PC-9 (cell line): ENCODE results near the gene FBXL15. TPM values are rescaled to one million over a fixed set of nuclear protein-coding genes. Genes with fewer than 3 reads are reported as not detected.
A peak's percentile ranks its signal among the peaks of the same experiment; 100 is the strongest.

Source experiments
- BruUV-seq: library from RNA; stranded (reverse); fragments of 400-500 nt; replicated peaks from 2 replicates; lab custom pipeline; 2021; lab: Mats Ljungman, UMichigan
- CTCF ChIA-PET: fragments of 300-600 bp; sonication (Branson Sonifier 250); formaldehyde crosslinking; loops from one replicate; lab custom pipeline; 2022; ENCODE audit warnings: antibody characterized with exemption; lab: Charles Lee
- POLR2A ChIA-PET: fragments of 300-600 bp; sonication (Branson Sonifier 250); formaldehyde crosslinking; loops from one replicate; lab custom pipeline; 2022; ENCODE audit warnings: antibody characterized with exemption; ENCODE audit not compliant: unreplicated experiment; lab: Charles Lee
- DNase-seq, 2 experiments: peaks; one replicate each; pipeline versions ENCODE4 v3.0.0 to v3.0.0-alpha.2; 2015 to 2022; ENCODE audit warnings: mixed read lengths in 1 of 2
- H2AFZ ChIP-seq: fragments of 200-600 bp; sonication (generic); 2 replicates; pipeline ENCODE4 v1.8.1; 2017; ENCODE audit warnings: antibody characterized with exemption
- H3F3A ChIP-seq: fragments of 200-600 bp; sonication (generic); 2 replicates; pipeline ENCODE4 v1.8.1; 2017; ENCODE audit warnings: antibody characterized with exemption, mild to moderate bottlenecking, low read depth; ENCODE audit not compliant: insufficient read depth
- H3K27ac ChIP-seq: fragments of 200-600 bp; sonication (generic); 2 replicates; pipeline ENCODE4 v1.6.1; 2016; ENCODE audit warnings: mixed run types
- H3K27me3 ChIP-seq: fragments of 200-600 bp; sonication (generic); 2 replicates; pipeline ENCODE4 v1.6.1; 2016; ENCODE audit warnings: low read depth, mixed run types; ENCODE audit not compliant: insufficient read depth
- H3K36me3 ChIP-seq: fragments of 200-600 bp; sonication (generic); 2 replicates; pipeline ENCODE4 v1.6.1; 2016; ENCODE audit warnings: low read depth, mixed run types
- H3K4me1 ChIP-seq: fragments of 200-600 bp; sonication (generic); replicated peaks from 2 replicates; pipeline ENCODE4 v1.6.1; 2016; ENCODE audit warnings: mixed run types; ENCODE audit not compliant: insufficient read depth
- H3K4me2 ChIP-seq: fragments of 200-600 bp; sonication (generic); 2 replicates; pipeline ENCODE4 v1.6.1; 2017; ENCODE audit warnings: mixed run types
- H3K4me3 ChIP-seq: fragments of 200-600 bp; sonication (generic); 2 replicates; pipeline ENCODE4 v1.6.1; 2016; ENCODE audit warnings: mixed run types
- H3K79me2 ChIP-seq: fragments of 200-600 bp; sonication (generic); 2 replicates; pipeline ENCODE4 v1.6.1; 2017; ENCODE audit warnings: low read depth, mixed run types
- H3K9me2 ChIP-seq: fragments of 200-600 bp; sonication (generic); 2 replicates; pipeline ENCODE4 v1.8.1; 2017; ENCODE audit warnings: mild to moderate bottlenecking; ENCODE audit not compliant: insufficient read depth
- H3K9me3 ChIP-seq: fragments of 200-600 bp; sonication (generic); 2 replicates; pipeline ENCODE4 v1.8.1; 2016; ENCODE audit warnings: low read depth; ENCODE audit not compliant: insufficient read depth
- H4K20me1 ChIP-seq: fragments of 200-600 bp; sonication (generic); 2 replicates; pipeline ENCODE4 v1.8.1; 2017; ENCODE audit not compliant: insufficient read depth
- EZH2 ChIP-seq: fragments of 200-600 bp; sonication (generic); IDR thresholded peaks from 2 replicates; pipeline ENCODE4 v1.8.0; 2017; ENCODE audit warnings: antibody characterized with exemption, low read depth
- intact Hi-C: fragments of 100-400 bp; cut with micrococcal nuclease; formaldehyde crosslinking; loops from one replicate; pipeline ENCODE4 v1.10.0; 2022; ENCODE audit not compliant: unreplicated experiment
- total RNA-seq: library from RNA; stranded (reverse); gene quantifications from 2 replicates; pipeline ENCODE4 v1.2.3, GENCODE V29; 2021
- TF ChIP-seq, protein P1 (sequence below): fragments of 200-600 bp; sonication (generic); conservative IDR thresholded peaks from 2 replicates; pipeline ENCODE4 v1.6.1; 2017; ENCODE audit warnings: mixed run types, antibody characterized with exemption, mild to moderate bottlenecking, moderate library complexity

Gene FBXL15
- total RNA-seq, 1 experiment from 2014 or later, result 6.2 TPM

DNA sequence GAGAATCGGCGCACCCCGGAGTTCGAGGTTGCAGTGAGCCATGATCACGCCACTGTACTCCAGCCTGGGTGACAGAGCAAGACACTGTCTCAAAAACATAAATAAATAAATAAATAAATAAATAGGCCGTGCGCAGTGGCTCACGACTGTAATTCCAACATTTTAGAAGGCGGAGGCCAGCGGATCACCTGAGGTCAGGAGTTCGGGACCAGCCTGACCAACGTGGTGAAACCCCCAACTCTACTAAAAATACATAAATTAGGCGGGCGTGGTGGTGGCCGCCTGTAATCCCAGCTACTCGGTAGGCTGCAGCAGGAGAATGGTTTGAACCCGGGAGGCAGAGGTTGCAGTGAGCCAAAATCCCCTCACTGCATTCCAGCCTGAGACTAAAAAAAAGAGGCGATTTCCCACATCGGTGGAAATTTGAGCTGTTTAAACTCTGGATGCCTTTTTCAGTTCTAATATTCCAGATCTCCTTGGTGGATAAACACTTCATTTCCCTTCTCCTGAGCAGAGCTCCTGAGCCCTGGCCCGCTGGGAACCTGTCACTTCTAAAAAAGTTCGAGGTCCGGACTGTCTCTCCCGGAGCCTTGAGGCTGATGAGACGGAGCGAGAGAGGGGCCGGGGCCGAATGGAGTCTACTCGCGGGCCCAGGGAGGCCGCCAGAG lies 27.1 kb upstream of the FBXL15 start:
- Histone ChIP-seq H4K20me1 (no peaks in the 10 kb centered on the region), H3K4me2 (peak overlapping the region; percentile 95), H3F3A (no peaks in the 10 kb centered on the region; the same call in 1 of the 2 replicates), H3K4me1 (0 out of 2 replicates have a peak, but pooled peaks cover 6% of the 10 kb centered on the region), H3K9me2 (no peaks in the 10 kb centered on the region), H3K27me3 (no peaks in the 10 kb centered on the region), H2AFZ (peak overlapping the region; percentile 83), H3K36me3 (no peaks in the 10 kb centered on the region), H3K27ac (no peak overlapping the region), H3K9me3 (no peaks in the 10 kb centered on the region), H3K79me2 (peaks cover 5% of the 10 kb centered on the region; the same call in 1 of the 2 replicates), H3K4me3 (peak overlapping the region; percentile 77; the same call in 1 of the 2 replicates)
- TF ChIP-seq, protein P1, sequence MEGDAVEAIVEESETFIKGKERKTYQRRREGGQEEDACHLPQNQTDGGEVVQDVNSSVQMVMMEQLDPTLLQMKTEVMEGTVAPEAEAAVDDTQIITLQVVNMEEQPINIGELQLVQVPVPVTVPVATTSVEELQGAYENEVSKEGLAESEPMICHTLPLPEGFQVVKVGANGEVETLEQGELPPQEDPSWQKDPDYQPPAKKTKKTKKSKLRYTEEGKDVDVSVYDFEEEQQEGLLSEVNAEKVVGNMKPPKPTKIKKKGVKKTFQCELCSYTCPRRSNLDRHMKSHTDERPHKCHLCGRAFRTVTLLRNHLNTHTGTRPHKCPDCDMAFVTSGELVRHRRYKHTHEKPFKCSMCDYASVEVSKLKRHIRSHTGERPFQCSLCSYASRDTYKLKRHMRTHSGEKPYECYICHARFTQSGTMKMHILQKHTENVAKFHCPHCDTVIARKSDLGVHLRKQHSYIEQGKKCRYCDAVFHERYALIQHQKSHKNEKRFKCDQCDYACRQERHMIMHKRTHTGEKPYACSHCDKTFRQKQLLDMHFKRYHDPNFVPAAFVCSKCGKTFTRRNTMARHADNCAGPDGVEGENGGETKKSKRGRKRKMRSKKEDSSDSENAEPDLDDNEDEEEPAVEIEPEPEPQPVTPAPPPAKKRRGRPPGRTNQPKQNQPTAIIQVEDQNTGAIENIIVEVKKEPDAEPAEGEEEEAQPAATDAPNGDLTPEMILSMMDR, result no peak
- TF ChIP-seq EZH2, result no peak
- ChIA-PET POLR2A (no interaction called here), CTCF (interaction anchor here (0.6 to 0.7 kb wide), 2 partner anchors 29 to 164 kb away, joined by 3 to 14 read pairs; no protein-coding TSS in a partner anchor)
- BruUV-seq, result TSS peak; percentile 69
- intact Hi-C loops, result loop anchor here (1.0 to 10.0 kb wide), 4 partner anchors 25 to 251 kb away; partner anchors contain the start of gene TRIM8
- no peak for DNase-seq

DNA sequence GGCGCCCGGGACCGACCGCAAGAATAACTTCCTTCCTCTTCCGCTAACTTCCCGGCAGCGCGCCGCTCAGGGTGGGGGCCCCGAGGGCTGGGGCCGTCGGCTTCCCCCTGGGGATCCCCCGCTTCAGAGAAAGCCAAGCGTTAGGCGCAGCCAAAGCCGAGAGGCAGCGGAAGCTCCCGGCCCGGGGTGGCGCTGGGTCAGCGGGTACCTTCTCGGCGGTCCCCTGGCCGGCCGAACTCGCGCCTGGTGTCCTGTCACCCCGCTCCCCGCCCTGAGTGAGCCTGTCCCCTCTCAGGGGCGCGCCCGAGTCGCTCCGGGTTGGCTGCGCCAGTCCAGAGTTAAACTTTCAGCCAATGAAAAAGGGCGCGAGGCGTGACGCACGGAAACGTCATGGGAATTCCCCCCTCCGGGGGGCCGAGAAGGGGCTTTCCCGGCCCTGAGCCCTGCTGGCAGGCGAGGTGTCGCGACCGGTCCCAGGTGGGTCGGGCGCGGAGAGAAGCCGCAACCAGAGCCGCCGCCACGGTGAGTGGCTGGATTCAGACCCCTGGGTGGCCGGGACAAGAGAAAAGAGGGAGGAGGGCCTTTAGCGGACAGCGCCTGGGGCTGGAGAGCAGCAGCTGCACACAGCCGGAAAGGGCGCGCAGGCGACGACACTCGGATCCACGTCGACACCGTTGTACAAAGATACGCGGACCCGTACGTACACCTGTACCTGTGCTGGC lies 26.4 kb upstream of the FBXL15 start:
- H3K4me3 ChIP-seq, result peak overlapping the region; percentile 77
- H3K9me3 ChIP-seq, result no peaks in the 10 kb centered on the region
- ChIA-PET POLR2A (interaction anchor here (0.6 kb wide), 1 partner anchor 107 kb away, joined by 3 read pairs; no protein-coding TSS in a partner anchor), CTCF (interaction anchor here (0.6 to 0.7 kb wide), 2 partner anchors 29 to 164 kb away, joined by 3 to 14 read pairs; no protein-coding TSS in a partner anchor)
- no peaks in the 10 kb centered on the region; the same call in 1 of the 2 replicates for H3F3A ChIP-seq
- no peaks in the 10 kb centered on the region for H3K9me2 ChIP-seq
- peak overlapping the region; percentile 95 for H3K4me2 ChIP-seq
- peak overlapping the region; percentile 83 for H2AFZ ChIP-seq
- no peaks in the 10 kb centered on the region for H4K20me1 ChIP-seq
- peak; percentile 75 to 87 for DNase-seq
- no peaks in the 10 kb centered on the region for H3K27me3 ChIP-seq
- intact Hi-C loops, result loop anchor here (1.0 to 10.0 kb wide), 4 partner anchors 25 to 251 kb away; partner anchors contain the start of gene TRIM8
- no peaks in the 10 kb centered on the region for H3K36me3 ChIP-seq
- 0 out of 2 replicates have a peak, but pooled peaks cover 6% of the 10 kb centered on the region for H3K4me1 ChIP-seq
- TF ChIP-seq EZH2, result no peak
- TF ChIP-seq, protein P1, result peak; percentile 79
- peak overlapping the region; percentile 40 for H3K27ac ChIP-seq
- peaks cover 5% of the 10 kb centered on the region; the same call in 1 of the 2 replicates for H3K79me2 ChIP-seq
- BruUV-seq, result no TSS peak

DNA sequence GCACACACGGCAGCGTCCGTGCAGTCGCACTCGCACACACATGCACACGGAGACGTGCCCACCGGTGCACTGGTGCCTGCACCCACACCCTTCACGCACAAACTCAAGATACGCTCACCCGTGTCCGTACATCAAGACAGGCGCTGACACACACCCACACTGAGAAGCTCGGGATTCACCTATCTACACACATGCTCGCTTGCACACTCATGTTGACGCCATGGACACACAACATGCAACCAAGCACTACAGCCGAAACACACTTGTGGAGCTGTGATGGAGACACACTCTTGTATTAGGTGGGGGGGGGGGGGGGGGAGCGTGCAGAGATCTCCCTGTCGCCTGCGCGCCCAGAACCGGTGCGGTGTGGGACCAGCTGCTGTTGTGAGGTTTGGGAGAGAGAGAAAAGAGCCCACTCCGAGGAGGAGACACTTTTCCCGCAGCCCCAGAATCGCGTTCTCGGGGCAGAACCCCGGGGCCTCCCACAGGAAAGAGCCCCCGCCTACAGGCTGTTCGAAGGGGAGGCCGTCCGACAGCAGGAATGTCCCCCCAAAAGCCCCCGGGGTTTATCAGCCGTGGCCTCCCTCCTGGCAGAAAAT lies 25.7 kb upstream of the FBXL15 start:
- TF ChIP-seq, protein P1, result no peak
- TF ChIP-seq EZH2, result no peak
- no peaks in the 10 kb centered on the region for H3K27me3 ChIP-seq
- intact Hi-C loops, result loop anchor here (1.0 to 10.0 kb wide), 4 partner anchors 26 to 250 kb away; partner anchors contain the start of gene TRIM8
- no peaks in the 10 kb centered on the region; the same call in 1 of the 2 replicates for H3F3A ChIP-seq
- H4K20me1 ChIP-seq, result no peaks in the 10 kb centered on the region
- peak overlapping the region; percentile 77 for H3K4me3 ChIP-seq
- no peaks in the 10 kb centered on the region for H3K36me3 ChIP-seq
- no TSS peak for BruUV-seq
- H3K4me2 ChIP-seq, result peak overlapping the region; percentile 95
- POLR2A ChIA-PET, result interaction anchor here (0.6 to 0.7 kb wide), 2 partner anchors 9 to 189 kb away, joined by 13 to 21 read pairs; no protein-coding TSS in a partner anchor
- peaks cover 5% of the 10 kb centered on the region; the same call in 1 of the 2 replicates for H3K79me2 ChIP-seq
- H3K9me2 ChIP-seq, result no peaks in the 10 kb centered on the region
- peak overlapping the region; percentile 40 for H3K27ac ChIP-seq
- H3K4me1 ChIP-seq, result 0 out of 2 replicates have a peak, but pooled peaks cover 6% of the 10 kb centered on the region
- DNase-seq, result no peak
- CTCF ChIA-PET, result no interaction called here
- H2AFZ ChIP-seq, result peak overlapping the region; percentile 89
- no peaks in the 10 kb centered on the region for H3K9me3 ChIP-seq
